ENCODE results near the gene GJB2. TPM values are rescaled to one million over a fixed set of nuclear protein-coding genes. Genes with fewer than 3 reads are reported as not detected.

GJB2 gene
- total RNA-seq, 1 experiment from 2014 or later = 4.6 TPM

DNA sequence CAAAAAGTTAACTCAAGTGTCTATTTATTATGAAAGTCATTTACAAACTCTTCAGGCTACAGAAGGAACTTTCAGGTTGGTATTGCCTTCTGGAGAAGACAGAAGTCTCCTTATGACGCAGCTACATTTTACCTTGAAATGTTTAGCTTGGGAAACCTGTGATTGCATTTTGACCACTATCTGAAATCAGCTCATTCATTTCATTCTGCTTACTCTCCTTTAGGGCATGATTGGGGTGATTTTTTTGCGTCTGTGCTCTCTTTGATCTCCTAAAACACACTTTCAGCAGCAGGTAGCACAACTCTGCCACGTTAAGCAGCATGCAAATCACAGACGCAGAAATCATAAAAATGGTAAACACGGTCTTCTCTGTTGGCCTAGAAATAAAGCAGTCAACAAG, 29.8 kb upstream of the GJB2 start:
- Mint-ChIP-seq H3K4me3 (ENCODE audit: low read depth, unreplicated experiment) (no peak overlapping the region), H3K27me3 (ENCODE audit: unreplicated experiment) (peaks cover 33% of the 10 kb centered on the region), H3K4me1 (ENCODE audit: low read depth, unreplicated experiment) (no peaks in the 10 kb centered on the region), H3K36me3 (ENCODE audit: insufficient read depth, unreplicated experiment) (no peaks in the 10 kb centered on the region), H3K27ac (ENCODE audit: unreplicated experiment) (no peak overlapping the region), H3K9me3 (ENCODE audit: low read depth, unreplicated experiment) (no peaks in the 10 kb centered on the region)
- CTCF ChIA-PET = no interaction called here
- no TSS peak for BruUV-seq (replicated peaks)
- TF ChIP-seq, protein P1, sequence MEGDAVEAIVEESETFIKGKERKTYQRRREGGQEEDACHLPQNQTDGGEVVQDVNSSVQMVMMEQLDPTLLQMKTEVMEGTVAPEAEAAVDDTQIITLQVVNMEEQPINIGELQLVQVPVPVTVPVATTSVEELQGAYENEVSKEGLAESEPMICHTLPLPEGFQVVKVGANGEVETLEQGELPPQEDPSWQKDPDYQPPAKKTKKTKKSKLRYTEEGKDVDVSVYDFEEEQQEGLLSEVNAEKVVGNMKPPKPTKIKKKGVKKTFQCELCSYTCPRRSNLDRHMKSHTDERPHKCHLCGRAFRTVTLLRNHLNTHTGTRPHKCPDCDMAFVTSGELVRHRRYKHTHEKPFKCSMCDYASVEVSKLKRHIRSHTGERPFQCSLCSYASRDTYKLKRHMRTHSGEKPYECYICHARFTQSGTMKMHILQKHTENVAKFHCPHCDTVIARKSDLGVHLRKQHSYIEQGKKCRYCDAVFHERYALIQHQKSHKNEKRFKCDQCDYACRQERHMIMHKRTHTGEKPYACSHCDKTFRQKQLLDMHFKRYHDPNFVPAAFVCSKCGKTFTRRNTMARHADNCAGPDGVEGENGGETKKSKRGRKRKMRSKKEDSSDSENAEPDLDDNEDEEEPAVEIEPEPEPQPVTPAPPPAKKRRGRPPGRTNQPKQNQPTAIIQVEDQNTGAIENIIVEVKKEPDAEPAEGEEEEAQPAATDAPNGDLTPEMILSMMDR (IDR thresholded peaks at IDR 0.05; ENCODE audit: unreplicated experiment) = no peak
- no peak for DNase-seq
- intact Hi-C loops (cut with micrococcal nuclease; ENCODE audit: unreplicated experiment) = no loop called here

DNA sequence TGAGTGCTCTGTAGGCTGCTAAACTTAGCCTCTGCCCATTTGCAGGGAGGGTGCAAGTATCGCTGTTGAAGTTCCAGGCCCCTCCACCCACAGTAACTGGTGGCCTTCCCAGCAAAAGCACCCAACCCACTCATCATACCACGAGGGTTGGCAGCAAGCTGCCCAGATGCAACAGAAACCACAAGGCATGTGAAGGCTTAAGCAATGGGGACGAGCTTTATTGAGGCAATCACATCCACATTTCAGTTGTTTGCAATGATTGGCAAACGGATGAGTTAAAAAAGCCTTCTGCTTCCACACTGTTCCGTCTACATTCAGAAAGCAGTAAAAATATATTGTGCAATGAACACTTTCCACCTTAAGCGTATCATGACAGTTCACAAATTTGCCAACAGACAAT, 29.0 kb upstream of the GJB2 start:
- Mint-ChIP-seq H3K4me1 (ENCODE audit: low read depth, unreplicated experiment) (no peaks in the 10 kb centered on the region), H3K9me3 (ENCODE audit: low read depth, unreplicated experiment) (no peaks in the 10 kb centered on the region), H3K27ac (ENCODE audit: unreplicated experiment) (no peak overlapping the region), H3K27me3 (ENCODE audit: unreplicated experiment) (peaks cover 26% of the 10 kb centered on the region), H3K4me3 (ENCODE audit: low read depth, unreplicated experiment) (no peak overlapping the region), H3K36me3 (ENCODE audit: insufficient read depth, unreplicated experiment) (no peaks in the 10 kb centered on the region)
- BruUV-seq (replicated peaks) = no TSS peak
- intact Hi-C loops (cut with micrococcal nuclease; ENCODE audit: unreplicated experiment) = no loop called here
- no peak for DNase-seq
- CTCF ChIA-PET = no interaction called here
- TF ChIP-seq, protein P1 (IDR thresholded peaks at IDR 0.05; ENCODE audit: unreplicated experiment) = no peak

DNA sequence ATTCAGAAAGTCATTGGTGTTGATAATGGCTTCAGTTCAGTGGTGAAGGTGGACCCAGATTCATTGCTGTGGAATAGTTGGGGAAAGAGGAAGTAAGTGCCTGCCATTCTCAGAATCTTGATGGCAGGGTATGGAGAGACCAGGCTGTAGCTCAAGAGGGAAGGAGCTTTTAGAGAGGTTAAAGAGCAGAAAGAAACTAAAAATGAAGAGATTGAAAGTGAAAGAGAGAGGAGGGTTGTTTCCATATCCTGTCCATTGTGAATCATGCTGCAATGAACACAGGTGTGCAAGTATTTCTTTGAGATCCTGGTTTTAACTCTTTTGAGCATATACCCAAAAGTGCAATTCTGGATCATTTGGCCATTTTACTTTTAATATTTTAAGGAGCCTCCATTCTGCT, 26.8 kb upstream of the GJB2 start:
- CTCF ChIA-PET = no interaction called here

DNA sequence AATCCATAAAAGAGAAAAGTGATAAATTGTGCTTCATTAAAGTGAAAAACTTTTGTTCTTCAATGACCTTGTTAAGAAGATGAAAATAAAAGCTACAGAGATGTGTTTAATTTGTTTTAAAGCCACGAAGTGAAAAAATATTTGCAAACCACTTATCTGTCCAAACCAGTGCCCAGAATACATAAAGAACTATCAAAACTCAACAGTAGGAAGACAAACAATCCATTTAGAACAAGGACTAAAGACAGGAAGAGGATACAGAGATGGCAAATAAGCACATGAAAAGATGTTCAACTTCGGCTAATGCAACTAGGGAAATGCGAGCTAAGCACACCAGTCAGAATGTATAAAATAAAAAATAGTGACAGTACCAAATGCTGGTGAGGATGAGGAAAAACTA, 24.4 kb upstream of the GJB2 start:
- TF ChIP-seq, protein P1 (IDR thresholded peaks at IDR 0.05; ENCODE audit: unreplicated experiment) = no peak
- Mint-ChIP-seq H3K36me3 (ENCODE audit: insufficient read depth, unreplicated experiment) (no peaks in the 10 kb centered on the region), H3K27me3 (ENCODE audit: unreplicated experiment) (peaks cover 23% of the 10 kb centered on the region), H3K27ac (ENCODE audit: unreplicated experiment) (no peak overlapping the region), H3K4me3 (ENCODE audit: low read depth, unreplicated experiment) (no peak overlapping the region), H3K9me3 (ENCODE audit: low read depth, unreplicated experiment) (no peaks in the 10 kb centered on the region), H3K4me1 (ENCODE audit: low read depth, unreplicated experiment) (no peaks in the 10 kb centered on the region)
- intact Hi-C loops (cut with micrococcal nuclease; ENCODE audit: unreplicated experiment) = no loop called here
- CTCF ChIA-PET = no interaction called here
- BruUV-seq (replicated peaks) = no TSS peak
- DNase-seq = no peak

More for the DNA sequence above, 26.8 kb upstream of the GJB2 start:
- H3K36me3 Mint-ChIP-seq (ENCODE audit: insufficient read depth, unreplicated experiment) = no peaks in the 10 kb centered on the region
- no peaks in the 10 kb centered on the region for H3K9me3 Mint-ChIP-seq (ENCODE audit: low read depth, unreplicated experiment)
- no peaks in the 10 kb centered on the region for H3K4me1 Mint-ChIP-seq (ENCODE audit: low read depth, unreplicated experiment)
- no peak overlapping the region for H3K4me3 Mint-ChIP-seq (ENCODE audit: low read depth, unreplicated experiment)
- intact Hi-C loops (cut with micrococcal nuclease; ENCODE audit: unreplicated experiment) = no loop called here
- no peak overlapping the region for H3K27ac Mint-ChIP-seq (ENCODE audit: unreplicated experiment)
- no peak for DNase-seq
- H3K27me3 Mint-ChIP-seq (ENCODE audit: unreplicated experiment) = peaks cover 17% of the 10 kb centered on the region
- TF ChIP-seq, protein P1 (IDR thresholded peaks at IDR 0.05; ENCODE audit: unreplicated experiment) = no peak
- BruUV-seq (replicated peaks) = no TSS peak

DNA sequence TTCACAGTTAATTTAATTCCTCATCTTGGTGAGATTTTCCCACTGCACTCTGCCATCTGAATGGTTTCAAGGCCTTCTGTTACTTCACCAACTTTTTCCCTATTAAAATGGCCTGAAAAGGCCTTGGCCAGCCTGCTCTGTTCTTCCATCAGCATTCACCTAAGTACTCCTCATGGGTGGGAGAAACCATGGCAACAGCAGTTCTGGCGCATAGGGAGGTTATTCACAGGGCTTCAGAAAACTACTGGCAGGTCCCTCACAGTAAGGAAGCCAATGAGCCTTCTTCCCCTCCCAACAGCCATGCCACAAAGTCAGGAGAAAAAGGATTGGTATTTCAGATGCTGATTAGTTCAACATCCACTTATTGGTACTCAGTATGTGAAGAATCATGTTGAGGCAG, 17.2 kb upstream of the GJB2 start:
- TF ChIP-seq, protein P1 (IDR thresholded peaks at IDR 0.05; ENCODE audit: unreplicated experiment) = no peak
- no peak overlapping the region for H3K27ac Mint-ChIP-seq (ENCODE audit: unreplicated experiment)
- H3K9me3 Mint-ChIP-seq (ENCODE audit: low read depth, unreplicated experiment) = no peaks in the 10 kb centered on the region
- H3K27me3 Mint-ChIP-seq (ENCODE audit: unreplicated experiment) = peaks cover 34% of the 10 kb centered on the region
- no peak for DNase-seq
- CTCF ChIA-PET = no interaction called here
- H3K4me3 Mint-ChIP-seq (ENCODE audit: low read depth, unreplicated experiment) = no peak overlapping the region
- BruUV-seq (replicated peaks) = no TSS peak
- H3K36me3 Mint-ChIP-seq (ENCODE audit: insufficient read depth, unreplicated experiment) = no peaks in the 10 kb centered on the region
- intact Hi-C loops (cut with micrococcal nuclease; ENCODE audit: unreplicated experiment) = no loop called here
- no peaks in the 10 kb centered on the region for H3K4me1 Mint-ChIP-seq (ENCODE audit: low read depth, unreplicated experiment)

All from Calu3 (cell line).